K562 (cell line): ENCODE data around the gene PTPRF. TPM values are rescaled to one million over a fixed set of nuclear protein-coding genes. Genes with fewer than 3 reads are reported as not detected.
A peak's percentile ranks its signal among the peaks of the same experiment; 100 is the strongest.

ENCODE experiments used
- FOXK1 ChIP-seq: sonication (generic); formaldehyde crosslinking; IDR thresholded peaks from 2 replicates; pipeline ENCODE4 v1.8.0; 2022; ENCODE audit warnings: missing genetic modification reagents, mild to moderate bottlenecking, borderline replicate concordance
- FOXK2 ChIP-seq, 2 experiments: fragments of 450-650 bp; IDR thresholded peaks in 1 of 2; conservative IDR thresholded peaks in 1 of 2; 2 replicates each; pipeline ENCODE4 v1.6.1; 2016; ENCODE audit warnings: low read depth in 2 of 2, mild to moderate bottlenecking in 1 of 2
- MEIS2 ChIP-seq: fragments of 450-650 bp; IDR thresholded peaks from 2 replicates; pipeline ENCODE4 v1.6.1; 2014; ENCODE audit warnings: mild to moderate bottlenecking; ENCODE audit not compliant: partially characterized antibody
- POLR3G ChIP-seq: IDR thresholded peaks from 2 replicates; pipeline ENCODE4 v1.6.1; 2011; ENCODE audit not compliant: insufficient read length, insufficient replicate concordance; ENCODE audit errors: extremely low read depth
- SMAD1 ChIP-seq: fragments of 150-350 bp; IDR thresholded peaks from 2 replicates; pipeline ENCODE4 v1.6.1; 2014; ENCODE audit warnings: low read length, low read depth; ENCODE audit not compliant: partially characterized antibody
- THRA ChIP-seq: fragments of 450-650 bp; IDR thresholded peaks from 2 replicates; pipeline ENCODE4 v1.6.1; 2017; ENCODE audit warnings: mild to moderate bottlenecking, moderate library complexity
- ZFP30 ChIP-seq: fragments of 250-450 bp; sonication (Bioruptor Pico); IDR thresholded peaks from 2 replicates; pipeline ENCODE4 v1.8.0; 2022; ENCODE audit warnings: moderate library complexity, mild to moderate bottlenecking, inconsistent platforms, borderline replicate concordance
- ZKSCAN3 ChIP-seq: fragments of 250-450 bp; sonication (Bioruptor Pico); IDR thresholded peaks from 2 replicates; pipeline ENCODE4 v1.4.0; 2020
- ZNF311 ChIP-seq: fragments of 250-450 bp; sonication (Bioruptor Pico); IDR thresholded peaks from 2 replicates; pipeline ENCODE4 v1.4.0; 2020; ENCODE audit warnings: mild to moderate bottlenecking, moderate library complexity
- polyA plus RNA-seq, 8 experiments: library from polyadenylated mRNA; depleted of rRNA in 4 of 8; stranded (reverse) in 5 of 8; unstranded in 3 of 8; fragments of >200 nt; fragmentation: Nextera tagmentation in 2 of 8; fragmentation: Illumina TruSeq in 1 of 8; extraction: Ambion mirVana in 2 of 8; extraction: Trizol in 1 of 8; gene quantifications; 2 replicates each; pipeline versions ENCODE4 v1.2.1 to v1.2.3, GENCODE V29; 2011 to 2014; ENCODE audit warnings: inconsistent platforms in 1 of 8, missing spikeins in 1 of 8
- total RNA-seq, 7 experiments: library from RNA; depleted of rRNA in 6 of 7; stranded (reverse); fragments of >200 nt in 6 of 7; fragmentation: Illumina TruSeq in 2 of 7; extraction: Trizol in 2 of 7; gene quantifications; 2 replicates each; pipeline versions ENCODE4 v1.2.1 to v1.2.3, GENCODE V29; 2011 to 2021; ENCODE audit warnings: low replicate concordance in 1 of 7
- TF ChIP-seq, protein P1 (sequence below): fragments of 450-650 bp; IDR thresholded peaks from 2 replicates; pipeline ENCODE4 v1.6.1; 2017; ENCODE audit warnings: antibody characterized with exemption, mild to moderate bottlenecking
- TF ChIP-seq, protein P2 (sequence below), 2 experiments: fragments of 450-650 bp in 1 of 2; sonication (generic) in 1 of 2; formaldehyde crosslinking in 1 of 2; IDR thresholded peaks; 2 replicates each; pipeline versions ENCODE4 v1.7.1 to v1.9.0; 2016 to 2022; ENCODE audit warnings: inconsistent platforms in 1 of 2, mild to moderate bottlenecking in 1 of 2, missing genetic modification reagents in 1 of 2

The PTPRF gene
- total and polyA plus RNA-seq, 9 of the 15 experiments (the other 6 are each of a cell fraction or from before 2014, with no cell fraction given): 0.13 to 4.3 (median 1.1) TPM

DNA sequence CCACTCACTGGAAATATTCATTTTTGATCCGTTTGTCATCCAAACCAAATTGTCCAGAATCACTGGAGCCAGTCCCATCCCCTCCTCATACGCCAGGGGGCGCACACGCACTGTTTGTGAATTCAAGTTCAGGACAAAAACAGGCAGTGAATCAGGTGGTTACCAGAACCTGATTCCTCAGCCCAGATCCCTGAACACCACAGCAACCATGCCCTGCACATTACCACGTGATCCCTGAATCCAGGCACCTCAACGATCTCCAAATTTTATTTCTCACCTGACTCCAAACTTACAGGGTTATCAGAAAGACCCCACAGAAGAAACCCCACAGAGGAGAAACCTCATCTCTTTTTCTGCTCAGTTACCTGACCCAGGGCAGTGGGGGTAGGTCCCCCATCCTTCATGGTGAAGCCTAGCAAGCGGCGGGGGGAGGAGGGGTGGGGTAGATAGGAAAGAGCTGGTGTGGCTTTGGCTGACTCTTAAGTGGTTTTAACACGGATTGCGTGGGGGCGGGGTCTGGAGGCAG, 1.4 kb upstream of the PTPRF start (continued):
- no peak for TF ChIP-seq ZFP30 (CRISPR knock-in tag)
- no peak for TF ChIP-seq POLR3G
- no peak for TF ChIP-seq THRA
- no peak for TF ChIP-seq ZNF311 (CRISPR knock-in tag)
- peak; percentile 50 for TF ChIP-seq SMAD1
- no peak for TF ChIP-seq FOXK1 (CRISPR knock-in tag)
- TF ChIP-seq FOXK2 (conservative IDR thresholded peaks at IDR 0.05 in 1 of 2, IDR thresholded peaks at IDR 0.05 in 1 of 2; ENCODE audit: low read depth in 2 of 2): peak in 1 of 2 experiments; percentile 53; a peak in 1 of 4 replicates
- no peak for TF ChIP-seq ZKSCAN3 (CRISPR knock-in tag)
- TF ChIP-seq MEIS2: no peak
- TF ChIP-seq, protein P1, sequence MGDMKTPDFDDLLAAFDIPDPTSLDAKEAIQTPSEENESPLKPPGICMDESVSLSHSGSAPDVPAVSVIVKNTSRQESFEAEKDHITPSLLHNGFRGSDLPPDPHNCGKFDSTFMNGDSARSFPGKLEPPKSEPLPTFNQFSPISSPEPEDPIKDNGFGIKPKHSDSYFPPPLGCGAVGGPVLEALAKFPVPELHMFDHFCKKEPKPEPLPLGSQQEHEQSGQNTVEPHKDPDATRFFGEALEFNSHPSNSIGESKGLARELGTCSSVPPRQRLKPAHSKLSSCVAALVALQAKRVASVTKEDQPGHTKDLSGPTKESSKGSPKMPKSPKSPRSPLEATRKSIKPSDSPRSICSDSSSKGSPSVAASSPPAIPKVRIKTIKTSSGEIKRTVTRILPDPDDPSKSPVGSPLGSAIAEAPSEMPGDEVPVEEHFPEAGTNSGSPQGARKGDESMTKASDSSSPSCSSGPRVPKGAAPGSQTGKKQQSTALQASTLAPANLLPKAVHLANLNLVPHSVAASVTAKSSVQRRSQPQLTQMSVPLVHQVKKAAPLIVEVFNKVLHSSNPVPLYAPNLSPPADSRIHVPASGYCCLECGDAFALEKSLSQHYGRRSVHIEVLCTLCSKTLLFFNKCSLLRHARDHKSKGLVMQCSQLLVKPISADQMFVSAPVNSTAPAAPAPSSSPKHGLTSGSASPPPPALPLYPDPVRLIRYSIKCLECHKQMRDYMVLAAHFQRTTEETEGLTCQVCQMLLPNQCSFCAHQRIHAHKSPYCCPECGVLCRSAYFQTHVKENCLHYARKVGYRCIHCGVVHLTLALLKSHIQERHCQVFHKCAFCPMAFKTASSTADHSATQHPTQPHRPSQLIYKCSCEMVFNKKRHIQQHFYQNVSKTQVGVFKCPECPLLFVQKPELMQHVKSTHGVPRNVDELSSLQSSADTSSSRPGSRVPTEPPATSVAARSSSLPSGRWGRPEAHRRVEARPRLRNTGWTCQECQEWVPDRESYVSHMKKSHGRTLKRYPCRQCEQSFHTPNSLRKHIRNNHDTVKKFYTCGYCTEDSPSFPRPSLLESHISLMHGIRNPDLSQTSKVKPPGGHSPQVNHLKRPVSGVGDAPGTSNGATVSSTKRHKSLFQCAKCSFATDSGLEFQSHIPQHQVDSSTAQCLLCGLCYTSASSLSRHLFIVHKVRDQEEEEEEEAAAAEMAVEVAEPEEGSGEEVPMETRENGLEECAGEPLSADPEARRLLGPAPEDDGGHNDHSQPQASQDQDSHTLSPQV: no peak
- TF ChIP-seq, protein P2, sequence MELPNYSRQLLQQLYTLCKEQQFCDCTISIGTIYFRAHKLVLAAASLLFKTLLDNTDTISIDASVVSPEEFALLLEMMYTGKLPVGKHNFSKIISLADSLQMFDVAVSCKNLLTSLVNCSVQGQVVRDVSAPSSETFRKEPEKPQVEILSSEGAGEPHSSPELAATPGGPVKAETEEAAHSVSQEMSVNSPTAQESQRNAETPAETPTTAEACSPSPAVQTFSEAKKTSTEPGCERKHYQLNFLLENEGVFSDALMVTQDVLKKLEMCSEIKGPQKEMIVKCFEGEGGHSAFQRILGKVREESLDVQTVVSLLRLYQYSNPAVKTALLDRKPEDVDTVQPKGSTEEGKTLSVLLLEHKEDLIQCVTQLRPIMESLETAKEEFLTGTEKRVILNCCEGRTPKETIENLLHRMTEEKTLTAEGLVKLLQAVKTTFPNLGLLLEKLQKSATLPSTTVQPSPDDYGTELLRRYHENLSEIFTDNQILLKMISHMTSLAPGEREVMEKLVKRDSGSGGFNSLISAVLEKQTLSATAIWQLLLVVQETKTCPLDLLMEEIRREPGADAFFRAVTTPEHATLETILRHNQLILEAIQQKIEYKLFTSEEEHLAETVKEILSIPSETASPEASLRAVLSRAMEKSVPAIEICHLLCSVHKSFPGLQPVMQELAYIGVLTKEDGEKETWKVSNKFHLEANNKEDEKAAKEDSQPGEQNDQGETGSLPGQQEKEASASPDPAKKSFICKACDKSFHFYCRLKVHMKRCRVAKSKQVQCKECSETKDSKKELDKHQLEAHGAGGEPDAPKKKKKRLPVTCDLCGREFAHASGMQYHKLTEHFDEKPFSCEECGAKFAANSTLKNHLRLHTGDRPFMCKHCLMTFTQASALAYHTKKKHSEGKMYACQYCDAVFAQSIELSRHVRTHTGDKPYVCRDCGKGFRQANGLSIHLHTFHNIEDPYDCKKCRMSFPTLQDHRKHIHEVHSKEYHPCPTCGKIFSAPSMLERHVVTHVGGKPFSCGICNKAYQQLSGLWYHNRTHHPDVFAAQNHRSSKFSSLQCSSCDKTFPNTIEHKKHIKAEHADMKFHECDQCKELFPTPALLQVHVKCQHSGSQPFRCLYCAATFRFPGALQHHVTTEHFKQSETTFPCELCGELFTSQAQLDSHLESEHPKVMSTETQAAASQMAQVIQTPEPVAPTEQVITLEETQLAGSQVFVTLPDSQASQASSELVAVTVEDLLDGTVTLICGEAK (IDR thresholded peaks at IDR 0.05): no peak
- TF ChIP-seq, protein P2 (CRISPR knock-in tag; IDR thresholded peaks at IDR 0.05): no peak
